Activated T-cell treated with anti-CD3 and anti-CD28 coated beads, Interleukin-2, amount 50 U/mL, for 48 hours (primary cell): ENCODE measurements around the gene ACACA.

Source experiments
- DNase-seq, 2 experiments: peaks; one replicate each; pipeline ENCODE4 v3.0.0-alpha.2; 2020

Gene ACACA

GRCh38 chr17:37062021-37062420 lies 344.6 kb downstream of the ACACA start:
- no peak for DNase-seq

- DNase-seq: no peak
Observed at GRCh38 chr17:37060928-37061327, 345.7 kb downstream of the ACACA start.

- no peak for DNase-seq
Observed at GRCh38 chr17:37060094-37060493, 346.5 kb downstream of the ACACA start.

GRCh38 chr17:37059493-37059892 lies 347.1 kb downstream of the ACACA start:
- no peak for DNase-seq

GRCh38 chr17:37056622-37057021 lies 350.0 kb downstream of the ACACA start:
- no peak for DNase-seq

GRCh38 chr17:37054894-37055293 lies 351.7 kb downstream of the ACACA start:
- no peak for DNase-seq

- DNase-seq: no peak
Observed at GRCh38 chr17:37052450-37052849, 354.2 kb downstream of the ACACA start.

GRCh38 chr17:37051833-37052232 lies 354.8 kb downstream of the ACACA start:
- no peak for DNase-seq

- no peak for DNase-seq
Observed at GRCh38 chr17:37051381-37051780, 355.3 kb downstream of the ACACA start.

GRCh38 chr17:37050920-37051319 lies 355.7 kb downstream of the ACACA start:
- no peak for DNase-seq

- DNase-seq: no peak
Observed at GRCh38 chr17:37048811-37049210, 357.8 kb downstream of the ACACA start.

- DNase-seq: peak; percentile 87 to 88
Observed at GRCh38 chr17:37047631-37048104, 359.0 kb downstream of the ACACA start.

- no peak for DNase-seq
Observed at GRCh38 chr17:37045351-37045922, 361.2 kb downstream of the ACACA start.

- DNase-seq: no peak
Observed at GRCh38 chr17:37043201-37043600, 363.4 kb downstream of the ACACA start.

GRCh38 chr17:37041932-37042331 lies 364.7 kb downstream of the ACACA start:
- DNase-seq: no peak

GRCh38 chr17:37039269-37039668 lies 367.4 kb downstream of the ACACA start:
- DNase-seq: no peak

GRCh38 chr17:37037590-37038155 lies 369.0 kb downstream of the ACACA start:
- no peak for DNase-seq
